HUES48 (cell line): ENCODE measurements around the gene SHISA4.
"Not testable (repeated sequence)": the region's sequence is repeated elsewhere in the genome, so short reads cannot be mapped to it uniquely, and the experiment has no call there.

Source experiments
- H3K27ac ChIP-seq: one replicate; pipeline ENCODE4 v1.7.0; 2013; ENCODE audit warnings: low read depth, low read length, inconsistent platforms
- H3K27me3 ChIP-seq: 2 replicates; pipeline ENCODE4 v1.6.1; 2013; ENCODE audit warnings: mild to moderate bottlenecking, low read length; ENCODE audit not compliant: control insufficient read depth, insufficient read depth
- H3K36me3 ChIP-seq: 2 replicates; pipeline ENCODE4 v1.6.1; 2013; ENCODE audit warnings: low read length; ENCODE audit not compliant: control insufficient read depth, insufficient read depth
- H3K4me1 ChIP-seq: 2 replicates; pipeline ENCODE4 v1.6.1; 2013; ENCODE audit warnings: mild to moderate bottlenecking, low read length; ENCODE audit not compliant: control insufficient read depth, insufficient read depth
- H3K4me3 ChIP-seq: 2 replicates; pipeline ENCODE4 v1.5.1; 2013; ENCODE audit warnings: mild to moderate bottlenecking, low read depth, low read length
- H3K9ac ChIP-seq: 2 replicates; pipeline ENCODE4 v1.6.1; 2013; ENCODE audit warnings: mild to moderate bottlenecking, low read depth, low read length, moderate library complexity
- H3K9me3 ChIP-seq: 2 replicates; pipeline ENCODE4 v1.6.1; 2013; ENCODE audit warnings: low read length; ENCODE audit not compliant: control insufficient read depth, insufficient read depth

SHISA4 gene

GRCh38 chr1:201898992-201899391 is 10.3 kb downstream of the SHISA4 start:
- no peaks in the 10 kb centered on the region for H3K9me3 ChIP-seq
- H3K4me3 ChIP-seq, result no peak overlapping the region
- no peaks in the 10 kb centered on the region for H3K27me3 ChIP-seq
- H3K4me1 ChIP-seq, result peaks cover 9% of the 10 kb centered on the region; the same call in 1 of the 2 replicates
- no peaks in the 10 kb centered on the region for H3K36me3 ChIP-seq
- H3K27ac ChIP-seq, result no peak overlapping the region
- H3K9ac ChIP-seq, result no peak overlapping the region

- no peaks in the 10 kb centered on the region for H3K9me3 ChIP-seq
- no peaks in the 10 kb centered on the region for H3K27me3 ChIP-seq
- H3K9ac ChIP-seq, result no peak overlapping the region
- H3K27ac ChIP-seq, result no peak overlapping the region
- no peak overlapping the region for H3K4me3 ChIP-seq
- peaks cover 6% of the 10 kb centered on the region; the same call in 1 of the 2 replicates for H3K4me1 ChIP-seq
- no peaks in the 10 kb centered on the region for H3K36me3 ChIP-seq
These were observed 11.2 kb downstream of the SHISA4 start for GRCh38 chr1:201899683-201900429.

GRCh38 chr1:201900476-201900875 is 11.8 kb downstream of the SHISA4 start:
- Histone ChIP-seq H3K27ac (no peak overlapping the region), H3K4me1 (peaks cover 6% of the 10 kb centered on the region; the same call in 1 of the 2 replicates), H3K9me3 (no peaks in the 10 kb centered on the region), H3K36me3 (no peaks in the 10 kb centered on the region), H3K27me3 (no peaks in the 10 kb centered on the region), H3K4me3 (no peak overlapping the region), H3K9ac (no peak overlapping the region)

DNA sequence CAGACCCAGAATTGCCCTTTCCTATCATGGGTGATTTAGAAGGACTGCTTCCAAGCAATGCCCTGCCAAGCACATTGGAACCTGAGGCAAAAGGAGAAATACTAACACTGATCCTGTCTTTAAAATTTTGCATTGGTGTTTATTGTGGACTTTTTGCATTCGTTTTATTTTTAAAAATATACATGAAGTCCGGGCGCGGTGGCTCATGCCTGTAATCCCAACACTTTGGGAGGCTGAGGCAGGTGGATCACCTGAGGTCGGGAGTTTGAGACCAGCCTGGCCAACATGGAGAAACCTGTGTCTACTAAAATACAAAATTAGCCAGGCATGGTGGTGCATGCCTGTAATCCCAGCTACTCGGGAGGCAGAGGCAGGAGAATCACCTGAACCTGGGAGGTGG is 12.3 kb downstream of the SHISA4 start:
- H3K4me3 ChIP-seq, H3K9ac ChIP-seq, H3K27me3 ChIP-seq, H3K27ac ChIP-seq, H3K4me1 ChIP-seq, H3K36me3 ChIP-seq, H3K9me3 ChIP-seq: not testable (repeated sequence)

GRCh38 chr1:201902198-201902597 is 13.5 kb downstream of the SHISA4 start:
- Histone ChIP-seq H3K9ac (no peak overlapping the region), H3K27me3 (no peaks in the 10 kb centered on the region), H3K4me1 (peaks cover 3% of the 10 kb centered on the region; the same call in 1 of the 2 replicates), H3K9me3 (no peaks in the 10 kb centered on the region), H3K4me3 (no peak overlapping the region), H3K27ac (no peak overlapping the region), H3K36me3 (no peaks in the 10 kb centered on the region)

GRCh38 chr1:201903135-201903534 is 14.4 kb downstream of the SHISA4 start:
- Histone ChIP-seq H3K4me1 (peaks cover 3% of the 10 kb centered on the region; the same call in 1 of the 2 replicates), H3K27ac (no peak overlapping the region), H3K9ac (no peak overlapping the region)

GRCh38 chr1:201904579-201904978 is 15.9 kb downstream of the SHISA4 start:
- H3K9ac ChIP-seq, result no peak overlapping the region
- H3K4me3 ChIP-seq, result no peak overlapping the region
- no peaks in the 10 kb centered on the region for H3K9me3 ChIP-seq
- peak overlapping the region; percentile 21 for H3K27ac ChIP-seq
- H3K4me1 ChIP-seq, result peaks cover 3% of the 10 kb centered on the region; the same call in 1 of the 2 replicates
- no peaks in the 10 kb centered on the region for H3K36me3 ChIP-seq
- H3K27me3 ChIP-seq, result no peaks in the 10 kb centered on the region

More at GRCh38 chr1:201903135-201903534, 14.4 kb downstream of the SHISA4 start:
- Histone ChIP-seq H3K9me3 (no peaks in the 10 kb centered on the region), H3K4me3 (no peak overlapping the region), H3K36me3 (no peaks in the 10 kb centered on the region), H3K27me3 (no peaks in the 10 kb centered on the region)

GRCh38 chr1:201905234-201905890 is 16.7 kb downstream of the SHISA4 start:
- H3K27ac ChIP-seq, result peak overlapping the region; percentile 3
- no peak overlapping the region for H3K9ac ChIP-seq
- H3K9me3 ChIP-seq, result no peaks in the 10 kb centered on the region
- H3K4me3 ChIP-seq, result no peak overlapping the region
- H3K36me3 ChIP-seq, result no peaks in the 10 kb centered on the region
- H3K4me1 ChIP-seq, result peaks cover 3% of the 10 kb centered on the region; the same call in 1 of the 2 replicates
- H3K27me3 ChIP-seq, result no peaks in the 10 kb centered on the region

DNA sequence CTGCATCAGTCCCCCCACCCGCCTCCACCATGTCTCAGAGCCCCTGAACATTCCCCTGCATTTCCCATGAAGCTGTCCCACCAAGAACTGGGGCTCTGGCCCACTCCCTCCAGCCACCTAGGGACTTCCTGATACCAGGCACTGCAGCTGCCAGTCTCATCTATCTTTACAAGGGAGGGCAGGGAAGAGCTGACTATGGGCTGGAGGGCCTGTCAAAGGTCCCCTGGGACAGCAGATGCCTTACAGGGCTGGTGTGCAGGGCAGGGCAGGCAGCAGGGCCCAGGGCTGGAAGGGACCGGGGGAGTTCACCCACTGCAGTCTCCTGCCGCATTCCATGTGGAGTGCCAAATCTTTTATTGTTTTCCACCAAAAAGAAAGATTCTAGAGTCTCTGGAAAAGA is 17.6 kb downstream of the SHISA4 start:
- H3K27ac ChIP-seq, result no peak overlapping the region
- H3K27me3 ChIP-seq, result no peaks in the 10 kb centered on the region
- no peaks in the 10 kb centered on the region for H3K9me3 ChIP-seq
- H3K4me3 ChIP-seq, result no peak overlapping the region
- H3K36me3 ChIP-seq, result no peaks in the 10 kb centered on the region
- no peak overlapping the region for H3K9ac ChIP-seq
- H3K4me1 ChIP-seq, result peaks cover 3% of the 10 kb centered on the region; the same call in 1 of the 2 replicates

DNA sequence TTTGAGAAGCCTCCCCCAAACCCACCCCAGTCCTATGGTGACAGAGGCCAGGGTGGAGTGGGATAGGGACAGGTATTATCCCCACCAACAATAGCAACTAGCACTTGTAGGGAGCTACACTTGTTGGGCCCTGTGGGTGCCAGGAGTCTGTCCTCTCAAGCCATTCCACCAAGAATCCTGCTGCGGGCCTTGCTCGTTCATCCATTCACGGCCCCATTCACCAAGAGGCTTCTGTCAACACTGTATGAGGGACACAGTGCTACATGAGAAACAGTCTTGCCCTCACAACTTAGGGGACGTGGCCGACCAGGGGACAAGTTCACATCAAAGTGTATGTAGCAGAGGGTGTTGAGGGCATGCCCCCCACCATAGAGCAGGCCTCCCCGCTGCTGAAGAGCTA is 18.9 kb downstream of the SHISA4 start:
- H3K9me3 ChIP-seq, result no peaks in the 10 kb centered on the region
- H3K4me1 ChIP-seq, result peaks cover 4% of the 10 kb centered on the region; the same call in 1 of the 2 replicates
- H3K27ac ChIP-seq, result no peak overlapping the region
- no peaks in the 10 kb centered on the region for H3K36me3 ChIP-seq
- H3K4me3 ChIP-seq, result no peak overlapping the region
- H3K9ac ChIP-seq, result no peak overlapping the region
- no peaks in the 10 kb centered on the region for H3K27me3 ChIP-seq
